Endothelial cell of hepatic sinusoid (primary cell): ENCODE measurements around the gene TMEM44.

Experiments
- in situ Hi-C: cut with HindIII; loops from 2 replicates; pipeline ENCODE4 v1.10.0; 2017; ENCODE audit warnings: low sequenced_read_pairs

The TMEM44 gene

GRCh38 chr3:194582196-194582905 is 50.9 kb downstream of the TMEM44 start:
- in situ Hi-C loops: no loop called here

- in situ Hi-C loops: no loop called here
Observed at GRCh38 chr3:194579091-194579606, 54.1 kb downstream of the TMEM44 start.

GRCh38 chr3:194577986-194578905 is 55.0 kb downstream of the TMEM44 start:
- in situ Hi-C loops: no loop called here

GRCh38 chr3:194575484-194576210 is 57.6 kb downstream of the TMEM44 start:
- in situ Hi-C loops: no loop called here

- in situ Hi-C loops: loop anchor here (5.0 kb wide), 1 partner anchor 38 kb away; no protein-coding TSS in a partner anchor
Observed at GRCh38 chr3:194574639-194575483, 58.4 kb downstream of the TMEM44 start.

GRCh38 chr3:194573680-194574437 is 59.4 kb downstream of the TMEM44 start:
- in situ Hi-C loops: loop anchor here (5.0 kb wide), 1 partner anchor 37 kb away; no protein-coding TSS in a partner anchor

- in situ Hi-C loops: loop anchor here (5.0 kb wide), 1 partner anchor 36 kb away; no protein-coding TSS in a partner anchor
Observed at GRCh38 chr3:194572944-194573491, 60.2 kb downstream of the TMEM44 start.

GRCh38 chr3:194572143-194572789 is 61.0 kb downstream of the TMEM44 start:
- in situ Hi-C loops: loop anchor here (5.0 kb wide), 1 partner anchor 35 kb away; no protein-coding TSS in a partner anchor

GRCh38 chr3:194571491-194572142 is 61.6 kb downstream of the TMEM44 start:
- in situ Hi-C loops: loop anchor here (5.0 kb wide), 1 partner anchor 34 kb away; no protein-coding TSS in a partner anchor

- in situ Hi-C loops: loop anchor here (5.0 kb wide), 1 partner anchor 34 kb away; no protein-coding TSS in a partner anchor
Observed at GRCh38 chr3:194570898-194571297, 62.3 kb downstream of the TMEM44 start.

- in situ Hi-C loops: loop anchor here (5.0 kb wide), 1 partner anchor 33 kb away; no protein-coding TSS in a partner anchor
Observed at GRCh38 chr3:194570235-194570634, 63.0 kb downstream of the TMEM44 start.

- in situ Hi-C loops: no loop called here
Observed at GRCh38 chr3:194569252-194569651, 64.0 kb downstream of the TMEM44 start.

- in situ Hi-C loops: no loop called here
Observed at GRCh38 chr3:194565597-194566190, 67.5 kb downstream of the TMEM44 start.

GRCh38 chr3:194562986-194563385 is 70.2 kb downstream of the TMEM44 start:
- in situ Hi-C loops: no loop called here

- in situ Hi-C loops: no loop called here
Observed at GRCh38 chr3:194561306-194561974, 71.8 kb downstream of the TMEM44 start.

GRCh38 chr3:194560047-194560446 is 73.2 kb downstream of the TMEM44 start:
- in situ Hi-C loops: no loop called here

- in situ Hi-C loops: loop anchor here (5.0 kb wide), 1 partner anchor 72 kb away; the partner anchor contains the start of gene ATP13A3
Observed at GRCh38 chr3:194559530-194559929, 73.7 kb downstream of the TMEM44 start.
